Upper lobe of left lung (tissue), 6 donors: ENCODE results near the gene MPRIP. TPM values are rescaled to one million over a fixed set of nuclear protein-coding genes. Genes with fewer than 3 reads are reported as not detected.
A peak's percentile ranks its signal among the peaks of the same experiment; 100 is the strongest.

ENCODE experiments used
- ATAC-seq, 2 donors: fragments of 200-7000 bp; cut with Tn5 transposase; one replicate each; pipeline ENCODE4 v1.9.1; 2022; ENCODE audit warnings: mild to moderate bottlenecking in 2 of 2, moderate library complexity in 2 of 2; ENCODE audit not compliant: low FRiP score in 2 of 2
- DNase-seq, 2 donors: peaks; one replicate each; pipeline ENCODE4 v3.0.0-alpha.2; 2019 to 2020
- H3K27ac ChIP-seq, 4 donors: fragments of 200-600 bp; sonication (generic); one replicate each; pipeline ENCODE4 v1.5.1; 2016 to 2019
- H3K27me3 ChIP-seq, 4 donors: fragments of 200-600 bp; sonication (generic); one replicate each; pipeline ENCODE4 v1.5.1; 2017 to 2019
- H3K36me3 ChIP-seq, 4 donors: fragments of 200-600 bp; sonication (generic); one replicate each; pipeline ENCODE4 v1.5.1; 2016 to 2019
- H3K4me1 ChIP-seq, 4 donors: fragments of 200-600 bp; sonication (generic); one replicate each; pipeline ENCODE4 v1.5.1; 2018 to 2019
- H3K4me3 ChIP-seq, 4 donors: fragments of 200-600 bp; sonication (generic); one replicate each; pipeline ENCODE4 v1.5.1; 2017 to 2019; ENCODE audit warnings: mild to moderate bottlenecking in 2 of 4, moderate library complexity in 1 of 4
- H3K9me3 ChIP-seq, 4 donors: fragments of 200-600 bp; sonication (generic); one replicate each; pipeline ENCODE4 v1.5.1; 2018 to 2019
- EP300 ChIP-seq, 4 donors: sonication (generic); formaldehyde crosslinking; IDR thresholded peaks; one replicate each; pipeline ENCODE4 v1.5.1; 2017; ENCODE audit warnings: antibody characterized with exemption in 4 of 4, control low read depth in 2 of 4
- POLR2A ChIP-seq, 4 donors: fragments of 450-650 bp; IDR thresholded peaks; one replicate each; pipeline ENCODE4 v1.5.1; 2016 to 2017; ENCODE audit warnings: antibody characterized with exemption in 4 of 4, mild to moderate bottlenecking in 2 of 4
- POLR2AphosphoS5 ChIP-seq, 2 donors: sonication (generic); formaldehyde crosslinking; IDR thresholded peaks; one replicate each; pipeline ENCODE4 v1.5.1; 2017; ENCODE audit warnings: antibody characterized with exemption in 2 of 2
- WGBS, 2 donors: methylation state at CpG; one replicate each; pipeline ENCODE4 v1.1.5; 2017 to 2018; 5-methylcytosine and 5-hydroxymethylcytosine counted together
- total RNA-seq, 6 donors: library from RNA; depleted of rRNA in 4 of 6; stranded (reverse); fragments of >200 nt in 4 of 6; gene quantifications; one replicate each; pipeline versions ENCODE4 v1.1.0 to v1.2.1, GENCODE V29; 2016 to 2021
- TF ChIP-seq, protein P1 (sequence below), 6 experiments: fragments of 450-650 bp in 4 of 6; fragments of 200-600 bp in 2 of 6; sonication (generic) in 2 of 6; IDR thresholded peaks; one replicate each; pipeline ENCODE4 v1.5.1; 2016 to 2019; ENCODE audit warnings: antibody characterized with exemption in 6 of 6
- donor health status: DM: no; HTN: no; CAD: no; lungs with moderate emphysema.
- donor health status: DM: no; HTN: yes; CAD: no; lungs with severe emphysema.

Gene MPRIP
- total RNA-seq, 6 donors from 2014 or later: 201 to 380 (median 285) TPM

- ATAC-seq (peak; percentile 4 to 12), DNase-seq (peak in 1 of 2 donors; percentile 44)
- Histone ChIP-seq H3K27me3 (no peaks in the 10 kb centered on the region), H3K27ac (peak overlapping the region; percentile 54 to 79 (median 72)), H3K36me3 (no peaks in the 10 kb centered on the region), H3K9me3 (no peaks in the 10 kb centered on the region), H3K4me1 (peaks cover 51 to 81% (median 70%) of the 10 kb centered on the region in 4 donors), H3K4me3 (no peak overlapping the region)
- WGBS, 2 donors: 50 to 73% methylated on average over 4 to 7 of the region's 7 CpGs
- peak; percentile 65 to 77 for TF ChIP-seq POLR2AphosphoS5 (IDR thresholded peaks at IDR 0.05)
- TF ChIP-seq, protein P1, sequence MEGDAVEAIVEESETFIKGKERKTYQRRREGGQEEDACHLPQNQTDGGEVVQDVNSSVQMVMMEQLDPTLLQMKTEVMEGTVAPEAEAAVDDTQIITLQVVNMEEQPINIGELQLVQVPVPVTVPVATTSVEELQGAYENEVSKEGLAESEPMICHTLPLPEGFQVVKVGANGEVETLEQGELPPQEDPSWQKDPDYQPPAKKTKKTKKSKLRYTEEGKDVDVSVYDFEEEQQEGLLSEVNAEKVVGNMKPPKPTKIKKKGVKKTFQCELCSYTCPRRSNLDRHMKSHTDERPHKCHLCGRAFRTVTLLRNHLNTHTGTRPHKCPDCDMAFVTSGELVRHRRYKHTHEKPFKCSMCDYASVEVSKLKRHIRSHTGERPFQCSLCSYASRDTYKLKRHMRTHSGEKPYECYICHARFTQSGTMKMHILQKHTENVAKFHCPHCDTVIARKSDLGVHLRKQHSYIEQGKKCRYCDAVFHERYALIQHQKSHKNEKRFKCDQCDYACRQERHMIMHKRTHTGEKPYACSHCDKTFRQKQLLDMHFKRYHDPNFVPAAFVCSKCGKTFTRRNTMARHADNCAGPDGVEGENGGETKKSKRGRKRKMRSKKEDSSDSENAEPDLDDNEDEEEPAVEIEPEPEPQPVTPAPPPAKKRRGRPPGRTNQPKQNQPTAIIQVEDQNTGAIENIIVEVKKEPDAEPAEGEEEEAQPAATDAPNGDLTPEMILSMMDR (IDR thresholded peaks at IDR 0.05): no peak
- TF ChIP-seq EP300 (IDR thresholded peaks at IDR 0.05): peak in 1 of 4 donors; percentile 77
- TF ChIP-seq POLR2A (IDR thresholded peaks at IDR 0.05): no peak
Measured at GRCh38 chr17:17107891-17108431, 65.7 kb downstream of the MPRIP start.

DNA sequence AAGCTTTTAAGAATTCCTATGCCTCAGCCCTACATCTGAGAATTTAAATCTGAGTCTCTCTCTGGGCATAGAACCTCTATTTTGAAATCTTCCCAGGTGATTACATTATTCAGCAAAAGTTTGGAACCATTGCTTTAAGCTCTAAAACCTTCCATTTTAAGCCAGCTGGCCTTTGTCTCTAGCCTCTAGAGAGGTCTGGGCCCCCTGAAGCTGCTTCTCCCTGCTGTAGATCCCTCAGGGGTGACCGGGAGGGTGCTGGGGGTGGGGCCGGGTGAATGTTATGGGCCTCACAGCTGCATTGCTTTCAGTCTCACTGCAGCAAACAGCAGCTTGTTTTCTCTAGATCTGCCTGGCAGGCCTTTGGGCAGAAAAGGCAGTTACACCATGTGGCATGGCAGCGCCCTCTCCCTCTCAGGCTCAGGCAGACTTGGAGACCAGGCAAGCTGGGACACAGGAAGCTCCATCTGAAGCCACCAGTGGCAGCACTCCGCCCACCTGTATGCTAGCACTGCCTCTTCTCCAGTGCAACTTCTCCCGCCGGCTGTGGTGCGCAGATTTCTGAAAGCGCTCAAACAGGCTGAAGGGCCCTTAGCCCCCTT is 66.3 kb downstream of the MPRIP start:
- TF ChIP-seq, protein P1 (IDR thresholded peaks at IDR 0.05): no peak
- peak in 1 of 2 donors; percentile 19 for TF ChIP-seq POLR2AphosphoS5 (IDR thresholded peaks at IDR 0.05)
- peak overlapping the region; percentile 54 to 79 (median 72) for H3K27ac ChIP-seq
- 45 to 59% methylated on average over 8 of the region's 8 CpGs for WGBS, 2 donors
- DNase-seq (peak in 1 of 2 donors; percentile 85), ATAC-seq (peak in 1 of 2 donors; percentile 57)
- H3K4me1 ChIP-seq: peaks cover 51 to 77% (median 72%) of the 10 kb centered on the region in 4 donors
- no peaks in the 10 kb centered on the region for H3K9me3 ChIP-seq
- no peaks in the 10 kb centered on the region for H3K36me3 ChIP-seq
- H3K4me3 ChIP-seq: no peak overlapping the region
- H3K27me3 ChIP-seq: no peaks in the 10 kb centered on the region

DNA sequence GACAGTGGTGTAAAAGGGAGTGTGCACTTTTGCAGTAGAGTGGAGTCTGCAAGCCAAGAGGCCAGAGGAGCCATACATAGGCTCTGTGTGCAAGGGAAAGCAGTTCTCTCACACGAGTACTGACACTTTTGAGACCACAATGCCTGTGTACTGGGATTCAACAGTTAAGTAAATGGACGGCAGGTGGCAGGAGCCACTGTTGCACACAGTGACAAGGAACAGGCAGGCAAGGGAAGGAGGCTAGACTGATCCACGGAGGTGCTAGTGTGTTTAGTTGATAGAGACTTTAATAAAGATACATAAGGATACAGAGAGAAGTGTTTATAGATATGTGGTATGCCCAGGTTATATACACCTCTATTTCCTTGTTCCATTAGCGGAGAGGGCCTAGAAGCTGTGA is 67.0 kb downstream of the MPRIP start:
- H3K27ac ChIP-seq: peak overlapping the region; percentile 54 to 79 (median 72)
- WGBS, 2 donors: 41 to 56% methylated on average over 4 of the region's 4 CpGs
- peaks cover 51 to 81% (median 71%) of the 10 kb centered on the region in 4 donors for H3K4me1 ChIP-seq
- no peak for TF ChIP-seq EP300 (IDR thresholded peaks at IDR 0.05)
- no peak for TF ChIP-seq POLR2A (IDR thresholded peaks at IDR 0.05)
- TF ChIP-seq POLR2AphosphoS5 (IDR thresholded peaks at IDR 0.05): no peak
- TF ChIP-seq, protein P1 (IDR thresholded peaks at IDR 0.05): peak in 2 of 6 experiments; percentile 26 to 30
- H3K36me3 ChIP-seq: no peaks in the 10 kb centered on the region
- DNase-seq (peak in 1 of 2 donors; percentile 59), ATAC-seq (peak in 1 of 2 donors; percentile 38)
- no peaks in the 10 kb centered on the region for H3K9me3 ChIP-seq
- no peaks in the 10 kb centered on the region for H3K27me3 ChIP-seq
- H3K4me3 ChIP-seq: no peak overlapping the region

DNA sequence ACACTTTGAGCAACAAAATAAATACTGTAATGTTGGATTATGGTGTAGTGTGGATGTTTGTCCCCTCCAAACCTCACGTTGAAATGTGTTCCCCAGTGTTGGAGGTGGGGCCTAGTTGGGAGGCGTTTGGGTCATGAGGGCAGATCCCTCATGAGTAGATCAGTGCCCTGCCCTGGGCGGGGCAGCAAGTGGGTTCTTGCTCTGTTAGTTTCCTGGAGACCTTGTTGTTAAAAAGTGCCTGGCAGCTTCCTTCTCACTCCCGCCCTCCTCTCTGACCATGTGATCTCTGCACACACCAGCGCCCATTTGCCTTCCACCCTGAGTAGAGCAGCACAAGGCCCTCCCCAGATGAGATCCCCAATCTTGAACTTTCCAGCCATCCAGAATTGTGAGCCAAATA is 67.7 kb downstream of the MPRIP start:
- DNase-seq: peak in 1 of 2 donors; percentile 91
- 11 to 18% methylated on average over 5 of the region's 5 CpGs for WGBS, 2 donors
- TF ChIP-seq, protein P1 (IDR thresholded peaks at IDR 0.05): no peak
- TF ChIP-seq EP300 (IDR thresholded peaks at IDR 0.05) (no peak), POLR2AphosphoS5 (IDR thresholded peaks at IDR 0.05) (peak in 1 of 2 donors; percentile 36), POLR2A (IDR thresholded peaks at IDR 0.05) (no peak)
- Histone ChIP-seq H3K9me3 (no peaks in the 10 kb centered on the region), H3K4me3 (no peak overlapping the region), H3K27ac (peak overlapping the region; percentile 54 to 79 (median 72)), H3K27me3 (no peaks in the 10 kb centered on the region), H3K4me1 (peaks cover 57 to 85% (median 73%) of the 10 kb centered on the region in 4 donors), H3K36me3 (no peaks in the 10 kb centered on the region)
- peak; percentile 46 to 64 for ATAC-seq
